ENCODE results near the gene LCE1B.

LCE1B gene

GRCh38 chr1:152783095-152783494, 28.7 kb upstream of the LCE1B start:
- DNase-seq (ENCODE audit: extremely low spot score), result no peak
- ChIA-PET CTCF (no interaction called here), POLR2A (no interaction called here)
- no peak for TF ChIP-seq CTCF (IDR thresholded peaks at IDR 0.05; ENCODE audit: control extremely low read depth, extremely low read depth, low read depth, missing control alignments)

- CTCF ChIA-PET, result no interaction called here
- DNase-seq (ENCODE audit: extremely low spot score), result no peak
Measured at GRCh38 chr1:152786077-152786476, 25.7 kb upstream of the LCE1B start, which contains the start of gene LCE1E. LCE1E (plus strand) TSS chr1:152786257; CDS start chr1:152787300, 1,043 bp downstream.

GRCh38 chr1:152795686-152796085, 16.1 kb upstream of the LCE1B start:
- CTCF ChIA-PET, result interaction anchor here (1.3 kb wide), 1 partner anchor 73 kb away, joined by 4 read pairs; no protein-coding TSS in a partner anchor
- DNase-seq (ENCODE audit: extremely low spot score), result no peak
- POLR2A ChIA-PET, result no interaction called here
- TF ChIP-seq CTCF (IDR thresholded peaks at IDR 0.05; ENCODE audit: control extremely low read depth, extremely low read depth, low read depth, missing control alignments), result no peak

More at GRCh38 chr1:152786077-152786476, 25.7 kb upstream of the LCE1B start, which contains the start of gene LCE1E:
- POLR2A ChIA-PET, result no interaction called here
- no peak for TF ChIP-seq CTCF (IDR thresholded peaks at IDR 0.05; ENCODE audit: control extremely low read depth, extremely low read depth, low read depth, missing control alignments)

- CTCF ChIA-PET, result interaction anchor here (1.3 kb wide), 1 partner anchor 74 kb away, joined by 4 read pairs; no protein-coding TSS in a partner anchor
- TF ChIP-seq CTCF (IDR thresholded peaks at IDR 0.05; ENCODE audit: control extremely low read depth, extremely low read depth, low read depth, missing control alignments), result no peak
- POLR2A ChIA-PET, result no interaction called here
Measured at GRCh38 chr1:152796421-152796820, 15.3 kb upstream of the LCE1B start, which contains the start of gene LCE1D. LCE1D (plus strand) TSS chr1:152796721; CDS start chr1:152797795, 1,074 bp downstream.

GRCh38 chr1:152801333-152801732, 10.4 kb upstream of the LCE1B start:
- ChIA-PET POLR2A (no interaction called here), CTCF (interaction anchor here (1.7 kb wide), 1 partner anchor 331 kb away, joined by 3 read pairs; no protein-coding TSS in a partner anchor)
- no peak for TF ChIP-seq CTCF (IDR thresholded peaks at IDR 0.05; ENCODE audit: control extremely low read depth, extremely low read depth, low read depth, missing control alignments)
- DNase-seq (ENCODE audit: extremely low spot score), result no peak

More at GRCh38 chr1:152796421-152796820, 15.3 kb upstream of the LCE1B start, which contains the start of gene LCE1D:
- DNase-seq (ENCODE audit: extremely low spot score), result no peak

GRCh38 chr1:152806576-152806975, 5.2 kb upstream of the LCE1B start, which contains the start of gene LCE1C:
LCE1C (minus strand) TSS chr1:152806651; CDS start chr1:152805478, 1,173 bp downstream.
- POLR2A ChIA-PET, result no interaction called here

More at GRCh38 chr1:152806576-152806975, 5.2 kb upstream of the LCE1B start, which contains the start of gene LCE1C:
- CTCF ChIA-PET, result no interaction called here
- TF ChIP-seq CTCF (IDR thresholded peaks at IDR 0.05; ENCODE audit: control extremely low read depth, extremely low read depth, low read depth, missing control alignments), result no peak
- no peak for DNase-seq (ENCODE audit: extremely low spot score)
